Immature natural killer cell (primary cell): ENCODE data around the gene RNF31. TPM values are rescaled to one million over a fixed set of nuclear protein-coding genes. Genes with fewer than 3 reads are reported as not detected.

Experiments used
- DNase-seq, 3 donors: peaks; one replicate each; pipeline ENCODE4 v3.0.0; 2022; ENCODE audit warnings: mixed read lengths in 1 of 3
- H3K27ac Mint-ChIP-seq, 6 donors: one replicate each; pipeline ENCODE4 v1.8.0; 2020; ENCODE audit warnings: mixed read lengths in 6 of 6, mild to moderate bottlenecking in 5 of 6, inconsistent platforms in 4 of 6, moderate library complexity in 3 of 6
- H3K27me3 Mint-ChIP-seq, 3 donors: one replicate each; pipeline ENCODE4 v1.8.0; 2020 to 2021; ENCODE audit warnings: low read depth in 3 of 3, mild to moderate bottlenecking in 3 of 3, mixed read lengths in 3 of 3, moderate library complexity in 3 of 3, inconsistent platforms in 1 of 3
- H3K36me3 Mint-ChIP-seq, 3 donors: one replicate each; pipeline ENCODE4 v1.8.0; 2020; ENCODE audit warnings: mixed read lengths in 3 of 3, inconsistent platforms in 2 of 3, mild to moderate bottlenecking in 2 of 3
- H3K4me1 Mint-ChIP-seq, 2 donors: one replicate each; pipeline ENCODE4 v1.8.0; 2020; ENCODE audit warnings: inconsistent platforms in 2 of 2, mild to moderate bottlenecking in 2 of 2, mixed read lengths in 2 of 2, moderate library complexity in 1 of 2
- H3K4me3 Mint-ChIP-seq, 5 donors: one replicate each; pipeline ENCODE4 v1.8.0; 2020; ENCODE audit warnings: mild to moderate bottlenecking in 5 of 5, mixed read lengths in 5 of 5, inconsistent platforms in 3 of 5, moderate library complexity in 3 of 5
- H3K9me3 Mint-ChIP-seq, 6 donors: one replicate each; pipeline ENCODE4 v1.8.0; 2020; ENCODE audit warnings: mild to moderate bottlenecking in 6 of 6, mixed read lengths in 6 of 6, inconsistent platforms in 4 of 6, moderate library complexity in 3 of 6
- polyA plus RNA-seq, 3 donors: library from polyadenylated mRNA; unstranded; fragments of 300-500 nt; fragmentation: Illumina TruSeq; gene quantifications; one replicate each; pipeline ENCODE4 v1.2.3, GENCODE V29; 2021

Gene RNF31
- polyA plus RNA-seq, 3 donors from 2014 or later = 41.5 to 62.9 (median 59.5) TPM

DNA sequence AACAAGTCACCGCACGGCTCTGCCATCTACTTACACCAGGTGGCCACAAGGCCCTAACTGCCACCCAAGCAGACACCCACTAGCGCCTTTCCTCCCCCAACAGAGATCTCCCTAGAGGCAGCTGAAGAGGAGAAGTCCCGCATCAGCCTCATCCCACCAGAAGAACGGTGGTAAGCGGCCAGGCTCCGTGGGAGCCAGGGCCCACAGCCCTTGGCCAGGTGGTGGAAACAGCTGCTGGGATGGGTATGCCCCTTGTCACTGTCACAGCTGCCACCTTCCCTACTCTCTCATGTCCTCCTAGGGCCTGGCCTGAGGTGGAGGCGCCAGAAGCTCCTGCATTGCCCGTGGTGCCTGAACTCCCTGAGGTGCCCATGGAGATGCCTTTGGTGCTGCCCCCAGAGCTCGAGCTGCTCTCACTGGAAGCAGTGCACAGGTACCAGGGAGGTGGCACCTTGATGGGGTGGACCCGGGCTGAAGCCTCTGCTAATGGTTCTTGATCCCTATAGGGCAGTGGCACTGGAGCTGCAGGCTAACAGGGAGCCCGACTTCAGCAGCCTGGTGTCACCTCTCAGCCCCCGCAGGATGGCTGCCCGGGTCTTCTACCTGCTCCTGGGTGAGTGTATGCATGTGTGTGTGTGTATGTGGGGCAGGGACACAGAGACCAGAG lies 32.1 kb downstream of the RNF31 start:
- Mint-ChIP-seq H3K4me1 (no peaks in the 10 kb centered on the region), H3K36me3 (peaks cover 3 to 22% (median 4%) of the 10 kb centered on the region in 3 donors), H3K27me3 (peaks cover 4 to 9% (median 5%) of the 10 kb centered on the region in 3 donors), H3K27ac (peak overlapping the region in 3 of 6 donors; percentile 7 to 40 (median 37)), H3K4me3 (no peak overlapping the region), H3K9me3 (peaks cover 0 to 1% (median 0%) of the 10 kb centered on the region in 6 donors)
- no peak for DNase-seq

DNA sequence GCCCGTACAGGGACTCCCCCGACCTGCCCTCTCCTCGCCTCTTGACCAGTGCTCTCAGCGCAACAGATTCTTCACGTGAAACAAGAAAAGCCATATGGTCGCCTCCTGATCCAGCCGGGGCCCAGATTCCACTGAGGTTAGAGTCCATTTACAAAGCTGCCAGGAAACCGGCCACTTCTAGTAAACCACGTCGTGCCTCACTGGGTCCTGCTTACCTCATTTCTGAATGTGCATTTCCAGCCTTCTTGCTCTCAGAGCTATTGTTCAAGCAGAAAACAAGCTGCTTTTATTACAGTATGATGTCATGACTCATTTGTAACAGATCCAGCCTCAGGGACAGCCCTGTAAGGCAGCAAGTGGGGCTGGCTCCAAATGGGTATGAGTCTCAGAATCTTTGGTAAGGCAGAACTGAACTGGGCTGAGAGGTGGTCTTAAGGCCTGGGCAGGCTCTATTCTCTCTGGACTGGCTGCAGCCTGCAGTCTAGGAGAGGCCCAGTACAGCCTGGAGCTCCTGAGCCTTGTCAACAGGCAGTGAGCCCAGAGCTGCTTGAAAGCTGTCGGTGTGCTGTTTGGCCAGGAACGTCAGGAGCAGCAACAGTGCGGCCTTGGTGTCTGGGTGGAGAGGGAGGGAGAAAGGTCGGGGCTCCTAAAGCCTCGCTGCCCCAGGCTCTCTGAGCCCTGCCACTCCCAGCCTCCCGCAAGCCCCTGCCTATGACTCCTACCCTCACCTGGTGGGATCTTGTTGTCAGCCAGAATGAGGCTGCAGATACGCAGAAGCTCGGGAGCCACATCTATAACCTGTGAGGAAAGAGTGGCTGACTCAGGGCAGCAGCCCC lies 32.9 kb downstream of the RNF31 start:
- no peaks in the 10 kb centered on the region for H3K4me1 Mint-ChIP-seq
- H3K9me3 Mint-ChIP-seq = peaks cover 0 to under 1% (median 0%) of the 10 kb centered on the region in 6 donors
- H3K4me3 Mint-ChIP-seq = no peak overlapping the region

DNA sequence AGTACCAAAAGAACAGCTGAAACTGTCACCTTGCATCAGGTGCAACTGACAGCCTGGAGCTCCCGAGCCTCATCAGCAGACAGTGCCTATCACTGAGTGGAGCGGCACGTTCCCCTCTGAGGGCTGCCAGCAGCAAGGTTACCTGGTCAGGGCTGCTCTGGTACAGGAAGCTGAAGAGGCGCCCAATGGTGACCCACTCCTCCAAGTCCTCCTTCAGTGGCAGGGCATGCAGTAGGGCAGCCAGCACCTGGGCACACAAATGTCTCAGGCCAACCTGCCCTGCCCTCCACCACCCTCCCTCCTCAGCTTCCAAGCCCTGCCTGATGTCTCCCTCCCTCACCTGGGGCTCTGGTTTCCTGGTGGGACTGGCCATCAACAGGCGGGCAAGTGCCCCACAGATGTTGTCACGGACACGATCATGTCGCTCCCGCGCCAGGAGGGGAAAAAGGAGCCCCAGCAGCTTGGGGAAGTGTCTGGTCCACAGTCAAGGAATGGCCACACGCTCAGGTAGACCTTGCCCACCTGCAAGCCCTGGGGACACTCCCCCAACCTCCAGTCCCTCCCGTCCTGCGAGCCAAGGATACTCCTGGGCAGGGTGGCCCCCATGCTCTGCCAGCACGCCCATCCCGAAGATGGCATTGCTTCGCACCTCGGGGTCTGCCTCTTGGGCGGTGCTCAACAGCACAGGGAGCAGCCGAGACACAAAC lies 34.2 kb downstream of the RNF31 start:
- peaks cover 0 to 1% of the 10 kb centered on the region in 2 donors for H3K4me1 Mint-ChIP-seq
- peak overlapping the region in 1 of 6 donors; percentile 46 for H3K27ac Mint-ChIP-seq
- H3K9me3 Mint-ChIP-seq = no peaks in the 10 kb centered on the region
- peaks cover 0 to 18% (median 3%) of the 10 kb centered on the region in 3 donors for H3K36me3 Mint-ChIP-seq
- peaks cover 7 to 9% (median 8%) of the 10 kb centered on the region in 3 donors for H3K27me3 Mint-ChIP-seq
- H3K4me3 Mint-ChIP-seq = no peak overlapping the region
- DNase-seq = no peak

More for the DNA sequence above, 32.9 kb downstream of the RNF31 start:
- peaks cover 6 to 9% (median 8%) of the 10 kb centered on the region in 3 donors for H3K27me3 Mint-ChIP-seq
- peak overlapping the region in 4 of 6 donors; percentile 5 to 69 (median 46) for H3K27ac Mint-ChIP-seq
- H3K36me3 Mint-ChIP-seq = peaks cover 0 to 18% (median 3%) of the 10 kb centered on the region in 3 donors
- no peak for DNase-seq

DNA sequence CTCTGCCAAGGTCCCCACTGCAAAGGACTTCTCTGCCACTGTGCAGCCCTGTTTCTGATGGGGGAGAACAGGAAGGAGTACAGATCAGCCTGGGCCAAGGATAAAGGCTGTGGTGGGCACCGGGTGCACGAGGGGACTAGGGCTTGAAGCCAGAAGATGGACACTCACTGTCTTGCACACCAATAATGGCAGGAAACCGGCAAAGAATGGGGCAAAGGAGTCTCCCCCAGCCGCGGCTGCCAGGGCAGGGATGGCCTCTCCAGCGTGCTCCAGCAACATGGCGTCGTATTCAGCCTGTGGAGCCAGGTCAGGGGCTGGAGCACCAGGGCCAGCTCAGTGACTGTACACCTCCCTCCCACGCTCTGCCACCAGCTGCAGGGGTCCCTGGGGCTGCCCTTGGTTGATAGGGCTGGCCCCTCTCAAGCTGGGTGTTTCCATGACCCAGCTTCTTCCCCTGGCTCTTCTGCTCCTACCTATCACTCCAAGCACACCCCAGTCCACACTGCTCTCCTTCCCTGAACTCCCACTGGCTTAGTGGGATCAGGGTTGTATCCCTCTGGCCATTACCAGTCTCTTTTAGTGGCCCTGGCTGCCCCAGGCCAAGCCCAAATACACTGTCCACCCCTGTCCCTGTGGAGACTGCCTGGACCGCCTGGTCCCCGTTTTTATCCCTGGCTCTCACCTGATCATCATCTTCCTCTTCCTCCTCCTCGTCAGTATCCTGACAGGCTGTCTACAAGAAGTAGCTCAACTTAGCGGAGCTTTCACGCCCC lies 35.0 kb downstream of the RNF31 start:
- Mint-ChIP-seq H3K4me3 (no peak overlapping the region), H3K9me3 (no peaks in the 10 kb centered on the region), H3K27me3 (peaks cover 6 to 8% (median 7%) of the 10 kb centered on the region in 3 donors), H3K36me3 (peaks cover 0 to 18% (median 3%) of the 10 kb centered on the region in 3 donors), H3K27ac (peak overlapping the region in 5 of 6 donors; percentile 16 to 83 (median 53)), H3K4me1 (peaks cover 5 to 6% of the 10 kb centered on the region in 2 donors)
- no peak for DNase-seq

DNA sequence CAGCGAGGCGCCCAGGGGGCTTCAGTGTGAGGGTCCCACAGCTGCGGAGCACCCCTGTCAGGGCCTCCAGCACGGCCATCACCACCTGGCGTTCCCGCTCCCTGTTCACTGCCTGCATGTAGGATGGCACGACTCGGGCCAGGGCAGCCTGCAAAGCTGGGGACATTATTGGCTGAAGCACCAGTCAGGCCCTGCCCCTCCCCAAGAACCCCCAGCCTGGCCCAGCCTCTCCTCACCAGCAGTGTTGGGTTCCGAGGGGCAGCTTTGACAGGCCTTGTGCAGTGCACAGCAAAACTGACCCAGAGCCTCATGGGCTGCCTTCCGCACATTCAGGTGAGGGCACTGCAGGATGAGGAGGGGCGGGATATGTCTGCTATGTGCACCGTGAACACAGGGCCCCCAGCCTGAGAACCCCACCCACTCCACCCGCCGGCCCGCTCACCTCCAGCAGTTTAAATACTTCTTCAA lies 35.8 kb downstream of the RNF31 start:
- H3K9me3 Mint-ChIP-seq = no peaks in the 10 kb centered on the region
- H3K4me1 Mint-ChIP-seq = peaks cover 13% of the 10 kb centered on the region in 2 donors
- H3K27me3 Mint-ChIP-seq = peaks cover 6 to 11% (median 8%) of the 10 kb centered on the region in 3 donors
- DNase-seq = no peak
- H3K4me3 Mint-ChIP-seq = no peak overlapping the region
- peaks cover 0 to 18% (median 3%) of the 10 kb centered on the region in 3 donors for H3K36me3 Mint-ChIP-seq
- peak overlapping the region in 1 of 6 donors; percentile 67 for H3K27ac Mint-ChIP-seq

DNA sequence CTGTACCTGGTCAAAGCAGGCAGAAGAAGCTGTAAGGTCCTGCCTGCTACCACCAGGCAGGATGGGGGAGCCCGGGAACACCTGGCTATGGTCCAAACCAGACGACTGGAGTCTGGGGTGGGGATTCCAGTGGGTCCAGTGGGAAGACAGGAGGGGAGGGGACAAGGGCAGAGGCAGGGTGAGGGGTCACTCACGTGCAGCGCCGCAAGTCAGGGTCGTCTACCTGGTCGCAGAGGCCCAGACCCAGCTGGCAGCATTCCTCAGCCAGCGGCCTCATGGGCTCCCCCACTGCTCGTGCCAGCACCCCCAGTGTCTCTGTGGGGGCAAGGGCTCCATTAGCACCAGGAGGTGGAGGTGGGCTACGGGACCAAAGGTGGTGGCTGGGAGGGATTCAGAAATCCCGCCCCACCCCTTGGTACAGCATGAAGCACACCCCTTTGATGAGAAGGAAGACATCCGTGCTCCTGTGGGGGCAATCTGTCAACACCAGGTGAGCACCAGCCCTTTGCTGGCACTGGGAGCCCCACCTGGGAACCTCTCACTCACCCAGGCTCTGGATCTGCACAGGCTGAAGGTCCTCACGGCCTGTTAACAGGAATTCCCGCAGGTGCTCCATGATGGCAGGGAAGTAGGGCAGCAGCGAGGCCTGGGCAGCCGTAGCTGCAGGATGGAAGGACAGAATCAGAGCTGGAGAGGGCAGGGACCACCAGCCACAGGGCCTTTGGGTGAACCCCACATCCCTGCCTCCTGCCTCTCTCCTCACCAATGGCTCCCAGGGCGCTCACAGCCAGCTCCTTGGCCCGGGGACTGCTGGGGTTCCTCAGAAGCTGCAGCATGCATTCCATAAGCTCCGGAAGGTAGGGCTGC lies 37.0 kb downstream of the RNF31 start:
- Mint-ChIP-seq H3K27ac (no peak overlapping the region), H3K36me3 (peaks cover 0 to 14% (median 3%) of the 10 kb centered on the region in 3 donors), H3K9me3 (no peaks in the 10 kb centered on the region), H3K4me3 (no peak overlapping the region), H3K27me3 (peaks cover 9 to 19% (median 11%) of the 10 kb centered on the region in 3 donors), H3K4me1 (peaks cover 25% of the 10 kb centered on the region in 2 donors)
- DNase-seq = no peak

DNA sequence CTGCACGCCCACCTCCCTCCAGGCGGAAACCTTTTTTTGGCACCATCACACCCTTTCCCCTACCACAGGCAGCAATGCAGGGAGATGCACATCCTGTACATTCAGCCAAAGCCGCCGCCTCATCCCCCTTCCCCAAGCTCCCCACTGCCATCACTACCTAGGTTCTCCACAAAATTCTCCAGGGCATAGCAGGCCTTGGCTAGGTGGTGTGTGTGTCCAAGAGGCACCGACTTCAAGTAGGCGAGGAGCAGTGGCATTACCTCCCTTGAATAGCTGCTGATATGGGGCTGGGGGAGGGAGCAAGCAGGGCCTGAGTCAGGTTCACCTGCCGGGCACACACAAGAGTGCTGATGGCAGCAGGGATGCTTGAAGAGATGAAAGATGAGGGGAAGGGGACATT lies 37.7 kb downstream of the RNF31 start:
- no peak for DNase-seq
- H3K27ac Mint-ChIP-seq = peak overlapping the region in 1 of 6 donors; percentile 34
- no peak overlapping the region for H3K4me3 Mint-ChIP-seq
- H3K9me3 Mint-ChIP-seq = no peaks in the 10 kb centered on the region
- peaks cover 9 to 19% (median 11%) of the 10 kb centered on the region in 3 donors for H3K27me3 Mint-ChIP-seq
- H3K36me3 Mint-ChIP-seq = peaks cover 0 to 10% (median 3%) of the 10 kb centered on the region in 3 donors
- H3K4me1 Mint-ChIP-seq = peaks cover 28% of the 10 kb centered on the region in 2 donors

DNA sequence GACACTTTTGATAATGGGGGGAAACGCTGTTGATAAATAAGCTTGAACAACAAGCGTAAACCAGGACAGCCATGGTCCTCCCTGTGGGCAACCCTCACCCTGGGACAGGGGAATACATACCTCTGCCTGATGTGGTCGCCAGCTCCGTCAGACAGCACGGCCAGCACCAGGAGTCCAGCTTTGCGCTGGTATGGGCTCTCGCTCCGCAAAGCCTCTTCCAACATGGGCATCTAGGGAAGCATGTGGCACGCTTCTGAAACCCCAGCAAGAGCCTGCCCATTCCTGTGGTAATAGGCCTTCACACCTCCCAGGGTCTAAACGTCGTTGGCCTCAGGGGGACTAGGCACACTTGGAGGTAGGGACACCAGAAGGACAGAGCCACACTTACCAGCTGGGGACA lies 38.4 kb downstream of the RNF31 start:
- no peak for DNase-seq
- no peak overlapping the region for H3K4me3 Mint-ChIP-seq
- H3K4me1 Mint-ChIP-seq = peaks cover 28 to 29% of the 10 kb centered on the region in 2 donors
- peaks cover 0 to 8% (median 3%) of the 10 kb centered on the region in 3 donors for H3K36me3 Mint-ChIP-seq
- peaks cover 9 to 21% (median 11%) of the 10 kb centered on the region in 3 donors for H3K27me3 Mint-ChIP-seq
- peak overlapping the region in 2 of 6 donors; percentile 16 to 36 for H3K27ac Mint-ChIP-seq
- no peaks in the 10 kb centered on the region for H3K9me3 Mint-ChIP-seq

DNA sequence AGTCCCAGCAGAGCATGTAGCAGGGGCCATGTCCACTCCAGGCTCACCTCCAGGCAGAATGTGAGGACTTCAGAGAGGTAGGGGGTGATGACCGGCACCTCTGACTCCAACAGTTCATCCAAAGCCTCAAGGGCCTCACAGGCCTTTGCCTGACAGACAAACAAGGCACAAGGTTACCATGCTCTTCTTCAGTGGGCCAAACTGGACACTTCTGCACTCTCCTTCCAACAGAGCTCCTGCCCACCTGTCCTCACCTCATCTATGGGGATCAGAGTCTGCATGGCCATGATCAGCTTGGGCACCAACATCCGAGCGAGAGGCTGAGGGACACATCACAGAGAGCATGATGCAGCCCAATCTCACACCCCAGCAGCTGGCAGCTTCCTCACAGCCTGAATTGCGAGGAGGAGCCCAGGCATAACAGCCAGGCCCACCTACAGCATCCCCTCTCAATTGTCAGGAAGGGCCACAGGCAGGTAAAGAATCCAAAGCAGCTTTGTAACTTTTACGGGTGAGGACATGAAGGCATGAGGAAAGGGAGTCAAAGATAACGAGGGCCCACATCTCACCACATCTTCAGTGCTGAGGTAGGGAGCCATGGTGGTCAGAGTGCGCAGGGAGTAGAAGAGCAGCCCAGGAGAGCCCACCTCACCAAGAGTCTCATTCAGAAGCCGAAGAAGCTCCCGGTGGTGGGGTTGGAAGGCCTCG lies 39.7 kb downstream of the RNF31 start:
- no peak for DNase-seq
- Mint-ChIP-seq H3K4me1 (peaks cover 28 to 29% of the 10 kb centered on the region in 2 donors), H3K36me3 (peaks cover 0 to 9% (median 3%) of the 10 kb centered on the region in 3 donors), H3K9me3 (no peaks in the 10 kb centered on the region), H3K27me3 (peaks cover 9 to 23% (median 11%) of the 10 kb centered on the region in 3 donors), H3K27ac (peak overlapping the region; percentile 68 to 95 (median 89)), H3K4me3 (peak overlapping the region; percentile 57 to 90 (median 68))

DNA sequence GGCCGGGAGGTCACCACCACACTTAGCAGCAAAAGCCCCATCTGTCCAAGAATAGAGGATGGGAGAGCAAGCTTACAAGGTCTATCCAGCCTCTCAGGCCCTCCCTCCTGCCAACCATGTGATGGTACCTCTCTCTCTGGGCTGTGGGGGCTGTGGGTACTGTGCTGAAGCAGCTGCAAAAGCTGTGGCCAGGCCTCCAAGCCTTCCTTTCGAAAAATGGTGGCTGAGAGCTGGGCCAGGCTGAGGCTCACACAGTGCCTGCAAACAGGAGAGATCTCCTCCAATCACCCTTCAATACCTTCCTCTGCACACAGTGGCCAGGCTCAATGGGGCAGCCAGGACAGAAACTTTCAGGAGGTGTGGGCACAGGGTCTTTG lies 40.2 kb downstream of the RNF31 start:
- Mint-ChIP-seq H3K4me3 (peak overlapping the region; percentile 89 to 93 (median 91)), H3K9me3 (no peaks in the 10 kb centered on the region), H3K4me1 (peaks cover 31 to 32% of the 10 kb centered on the region in 2 donors)

DNA sequence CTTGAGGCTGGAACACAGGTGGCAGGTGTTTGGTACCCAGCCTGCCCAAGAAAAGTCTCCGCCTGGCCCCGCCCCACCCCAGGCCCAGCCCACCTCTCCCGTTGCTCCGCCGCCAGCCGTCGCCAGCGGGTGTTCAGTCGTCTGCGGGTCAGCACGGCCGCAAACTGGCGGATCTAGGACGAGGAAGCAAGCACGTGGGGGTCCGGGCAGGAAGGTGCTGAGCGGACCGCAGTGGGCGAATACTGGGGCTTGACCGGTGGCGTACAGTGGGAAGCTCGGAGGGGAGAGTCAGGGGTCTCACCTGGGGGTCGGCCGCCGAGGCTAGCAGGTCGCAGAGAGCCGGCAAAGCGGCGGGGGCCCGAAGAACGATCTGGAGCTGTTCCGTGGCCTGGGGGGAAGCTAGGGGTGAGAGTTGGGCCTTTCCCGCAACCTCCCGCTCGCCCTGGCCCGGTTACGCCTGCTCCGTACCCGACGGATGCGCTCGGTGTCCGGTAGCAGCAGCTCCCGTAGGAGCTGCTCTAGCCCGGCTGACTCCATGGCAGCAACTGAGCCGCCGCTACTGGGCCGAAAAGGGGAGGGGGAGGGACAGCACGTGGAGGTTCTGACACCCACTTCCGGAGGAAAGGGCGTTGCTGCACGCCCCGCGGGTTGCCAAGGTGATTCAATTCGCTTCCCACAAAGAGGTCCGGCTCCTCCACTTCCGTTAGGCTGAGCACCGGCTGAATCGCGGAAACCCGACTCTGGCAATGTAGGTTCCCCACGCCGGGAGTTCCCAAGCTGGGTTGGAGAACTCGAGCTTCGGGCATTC lies 41.2 kb downstream of the RNF31 start, which contains the start of gene IPO4:
Gene IPO4, minus strand, starts transcription at position 566 of the 808 bp plus-strand sequence. Its CDS starts 29 bp downstream, at position 537.
- Mint-ChIP-seq H3K36me3 (peaks cover 3 to 13% (median 8%) of the 10 kb centered on the region in 3 donors), H3K27me3 (peaks cover 8 to 21% (median 11%) of the 10 kb centered on the region in 3 donors), H3K9me3 (no peaks in the 10 kb centered on the region), H3K4me3 (peak within 1 kb of the TSS; percentile 89 to 93 (median 91)), H3K27ac (peak within 1 kb of the TSS; percentile 85 to 98 (median 94)), H3K4me1 (peaks cover 35 to 38% of the 10 kb centered on the region in 2 donors)
- DNase-seq = peak; percentile 94 to 96 (median 95)

More for the DNA sequence above, 40.2 kb downstream of the RNF31 start:
- Mint-ChIP-seq H3K36me3 (peaks cover 3 to 10% (median 4%) of the 10 kb centered on the region in 3 donors), H3K27ac (peak overlapping the region; percentile 85 to 98 (median 94)), H3K27me3 (peaks cover 8 to 21% (median 11%) of the 10 kb centered on the region in 3 donors)
- DNase-seq = peak in 2 of 3 donors; percentile 26 to 33
